Mesendoderm (in vitro differentiated cells): ENCODE results near the gene RBBP8.

Experiments used
- DNase-seq: peaks from one replicate; pipeline ENCODE4 v3.0.0; 2013
- H2AK5ac ChIP-seq: 2 replicates; pipeline ENCODE4 v1.6.1; 2013; ENCODE audit warnings: low read length, inconsistent platforms
- H2BK120ac ChIP-seq: 2 replicates; pipeline ENCODE4 v1.6.1; 2013; ENCODE audit warnings: low read depth, mild to moderate bottlenecking, low read length, moderate library complexity, mixed read lengths
- H2BK15ac ChIP-seq: replicated peaks from 2 replicates; pipeline ENCODE4 v1.6.1; 2013; ENCODE audit warnings: low read depth, mild to moderate bottlenecking, moderate library complexity
- H2BK5ac ChIP-seq: 2 replicates; pipeline ENCODE4 v1.6.1; 2013; ENCODE audit warnings: low read length, inconsistent platforms
- H3K18ac ChIP-seq: 2 replicates; pipeline ENCODE4 v1.6.1; 2013; ENCODE audit warnings: mild to moderate bottlenecking, low read length, mixed read lengths
- H3K23ac ChIP-seq: one replicate; pipeline ENCODE4 v1.6.1; 2013; ENCODE audit warnings: low read length
- H3K27ac ChIP-seq: 2 replicates; pipeline ENCODE4 v1.5.1; 2013; ENCODE audit warnings: low read depth, mild to moderate bottlenecking, inconsistent platforms, low read length, moderate library complexity
- H3K27me3 ChIP-seq: 2 replicates; pipeline ENCODE4 v1.6.1; 2013; ENCODE audit warnings: low read length, control low read depth, mild to moderate bottlenecking, inconsistent platforms; ENCODE audit not compliant: insufficient read depth, poor library complexity
- H3K36me3 ChIP-seq: 2 replicates; pipeline ENCODE4 v1.6.1; 2013; ENCODE audit warnings: low read length, inconsistent platforms; ENCODE audit not compliant: control insufficient read depth, insufficient read depth
- H3K4ac ChIP-seq: one replicate; pipeline ENCODE4 v1.6.1; 2013; ENCODE audit warnings: low read depth, mild to moderate bottlenecking, low read length, moderate library complexity
- H3K4me1 ChIP-seq: 2 replicates; pipeline ENCODE4 v1.6.1; 2013; ENCODE audit warnings: low read depth, low read length, inconsistent platforms; ENCODE audit not compliant: control insufficient read depth
- H3K4me2 ChIP-seq: 2 replicates; pipeline ENCODE4 v1.6.1; 2013; ENCODE audit warnings: low read length
- H3K4me3 ChIP-seq: 2 replicates; pipeline ENCODE4 v1.5.1; 2013; ENCODE audit warnings: mild to moderate bottlenecking, low read length
- H3K56ac ChIP-seq: one replicate; pipeline ENCODE4 v1.6.1; 2013; ENCODE audit warnings: low read length
- H3K79me1 ChIP-seq: 2 replicates; pipeline ENCODE4 v1.6.1; 2013; ENCODE audit warnings: low read length, inconsistent platforms
- H3K79me2 ChIP-seq: 2 replicates; pipeline ENCODE4 v1.6.1; 2013; ENCODE audit warnings: mild to moderate bottlenecking, low read length; ENCODE audit not compliant: control insufficient read depth, insufficient read depth
- H3K9ac ChIP-seq: 2 replicates; pipeline ENCODE4 v1.6.1; 2013; ENCODE audit warnings: low read length, inconsistent platforms
- H4K5ac ChIP-seq: one replicate; pipeline ENCODE4 v1.6.1; 2013; ENCODE audit warnings: low read length
- H4K8ac ChIP-seq: one replicate; pipeline ENCODE4 v1.6.1; 2013; ENCODE audit warnings: low read depth, mild to moderate bottlenecking, control low read depth, low read length, moderate library complexity
- WGBS: extraction: QIAGEN DNeasy Blood & Tissue Kit; methylation state at CpG from one replicate; pipeline ENCODE4 v1.1.7; 2013; ENCODE audit warnings: low lambda C conversion rate, missing lambda C conversion rate; ENCODE audit not compliant: insufficient coverage; ENCODE audit errors: extremely low coverage; 5-methylcytosine and 5-hydroxymethylcytosine counted together

The RBBP8 gene

DNA sequence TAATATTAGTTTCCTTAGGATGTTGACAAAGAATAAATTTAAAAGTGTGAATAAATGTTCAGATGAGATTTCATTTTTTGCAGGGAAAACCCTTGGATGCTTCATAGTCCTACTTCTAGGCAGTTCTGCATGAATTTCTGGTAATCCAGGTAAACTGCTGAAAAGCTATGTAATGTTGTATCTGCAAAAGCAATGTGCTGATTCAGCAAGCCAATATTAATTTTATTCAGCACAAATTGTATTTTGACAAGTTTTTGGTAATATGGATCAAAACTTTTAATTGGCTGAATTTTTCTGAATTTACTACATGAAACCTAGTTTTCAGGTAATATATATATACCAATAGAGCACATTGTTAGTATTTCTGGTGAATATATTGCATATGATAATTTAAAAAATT, 17.8 kb upstream of the RBBP8 start:
- no peak for DNase-seq
- Histone ChIP-seq H2BK5ac (no peak overlapping the region), H3K4me3 (no peak overlapping the region), H3K4me2 (no peak overlapping the region), H3K27me3 (no peaks in the 10 kb centered on the region), H4K8ac (no peak overlapping the region), H3K9ac (no peak overlapping the region), H3K23ac (no peak overlapping the region), H3K4ac (no peak overlapping the region), H2BK120ac (no peak overlapping the region), H3K79me1 (no peaks in the 10 kb centered on the region), H3K27ac (no peak overlapping the region), H3K56ac (no peak overlapping the region), H4K5ac (no peak overlapping the region), H2AK5ac (no peak overlapping the region), H3K79me2 (no peaks in the 10 kb centered on the region), H3K36me3 (no peaks in the 10 kb centered on the region), H2BK15ac (no peak overlapping the region), H3K4me1 (peaks cover 3% of the 10 kb centered on the region), H3K18ac (no peak overlapping the region)

DNA sequence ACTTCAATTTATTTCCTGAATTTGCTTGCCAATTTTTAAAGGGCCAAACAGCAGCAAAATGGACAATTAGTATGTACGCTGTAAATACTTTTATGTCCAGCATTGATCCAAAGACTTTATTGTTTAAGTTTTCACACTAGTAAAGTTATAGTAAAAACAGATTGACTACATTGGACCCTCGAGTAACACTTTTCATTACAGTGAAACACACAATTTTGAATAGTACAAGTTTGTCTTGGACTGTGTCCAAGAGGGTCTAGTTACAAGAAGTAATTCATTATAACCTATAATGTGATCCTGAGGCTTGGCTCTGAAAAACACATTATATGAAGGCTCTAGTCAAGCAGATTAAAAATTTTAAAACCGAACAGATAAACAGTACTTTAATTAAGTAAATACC, 11.4 kb upstream of the RBBP8 start:
- H3K79me2 ChIP-seq, result no peaks in the 10 kb centered on the region
- no peak overlapping the region for H3K27ac ChIP-seq
- WGBS, result no CpG with 5 or more reads among the region's 3 CpGs
- H4K5ac ChIP-seq, result no peak overlapping the region
- H3K56ac ChIP-seq, result no peak overlapping the region
- H2BK120ac ChIP-seq, result no peak overlapping the region
- H3K4ac ChIP-seq, result no peak overlapping the region
- H3K36me3 ChIP-seq, result no peaks in the 10 kb centered on the region
- no peak overlapping the region for H2BK5ac ChIP-seq
- H3K79me1 ChIP-seq, result no peaks in the 10 kb centered on the region
- no peak overlapping the region for H2AK5ac ChIP-seq
- no peak overlapping the region for H2BK15ac ChIP-seq
- no peak overlapping the region for H3K4me3 ChIP-seq
- H3K23ac ChIP-seq, result no peak overlapping the region
- H3K27me3 ChIP-seq, result no peaks in the 10 kb centered on the region
- no peak overlapping the region for H3K9ac ChIP-seq
- no peak overlapping the region for H4K8ac ChIP-seq
- H3K18ac ChIP-seq, result no peak overlapping the region
- H3K4me2 ChIP-seq, result no peak overlapping the region
- no peak for DNase-seq
- H3K4me1 ChIP-seq, result no peaks in the 10 kb centered on the region

DNA sequence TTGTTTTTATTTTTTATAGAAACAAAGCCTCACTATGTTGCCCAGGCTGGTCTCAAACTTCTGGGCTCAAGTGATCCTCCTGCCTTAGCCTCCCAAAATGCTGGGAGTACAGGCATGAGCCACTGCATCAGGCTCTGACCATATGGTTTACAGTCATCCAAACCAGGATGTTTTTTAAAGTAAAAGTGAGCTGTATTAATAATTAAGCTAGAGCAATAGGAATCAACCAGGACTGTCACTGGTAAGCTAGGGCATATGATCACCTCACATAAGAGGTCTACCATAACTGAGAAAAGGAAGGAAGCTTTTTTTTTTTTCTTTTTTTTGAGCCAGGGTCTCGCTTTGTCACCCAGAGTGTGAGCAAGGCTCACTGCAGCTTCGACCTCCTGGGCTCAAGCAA, 8.5 kb upstream of the RBBP8 start:
- no peak overlapping the region for H3K56ac ChIP-seq
- no peak overlapping the region for H3K18ac ChIP-seq
- DNase-seq, result no peak
- no peak overlapping the region for H2AK5ac ChIP-seq
- no peaks in the 10 kb centered on the region for H3K36me3 ChIP-seq
- H3K4me2 ChIP-seq, result no peak overlapping the region
- no peak overlapping the region for H3K27ac ChIP-seq
- H3K27me3 ChIP-seq, result no peaks in the 10 kb centered on the region
- H3K4me3 ChIP-seq, result no peak overlapping the region
- H2BK120ac ChIP-seq, result no peak overlapping the region
- H4K8ac ChIP-seq, result no peak overlapping the region
- H3K79me1 ChIP-seq, result no peaks in the 10 kb centered on the region
- no peak overlapping the region for H2BK15ac ChIP-seq
- H3K9ac ChIP-seq, result no peak overlapping the region
- no peaks in the 10 kb centered on the region for H3K4me1 ChIP-seq
- no peak overlapping the region for H3K23ac ChIP-seq
- H4K5ac ChIP-seq, result no peak overlapping the region
- WGBS, result no CpG with 5 or more reads among the region's 2 CpGs
- H3K4ac ChIP-seq, result no peak overlapping the region
- H2BK5ac ChIP-seq, result no peak overlapping the region
- no peaks in the 10 kb centered on the region for H3K79me2 ChIP-seq

DNA sequence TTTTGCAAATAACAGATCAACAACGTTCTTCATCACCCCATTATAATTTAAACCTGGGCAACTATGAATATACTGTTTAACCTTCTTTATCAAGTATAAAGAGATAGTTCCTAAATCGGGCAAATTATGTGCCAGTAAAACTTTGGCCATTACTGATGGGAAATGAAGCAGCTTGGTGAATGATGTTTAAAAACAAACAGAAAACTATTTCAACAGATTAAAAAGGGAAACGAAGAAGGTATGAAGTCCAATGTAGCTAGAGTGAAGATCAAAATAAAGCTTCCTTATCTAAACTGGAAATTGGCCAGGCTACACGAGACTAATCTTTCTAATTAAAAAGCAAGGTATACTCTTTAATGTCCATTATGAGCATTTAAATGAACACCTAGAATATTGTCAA, 6.7 kb upstream of the RBBP8 start:
- Histone ChIP-seq H2AK5ac (no peak overlapping the region), H2BK5ac (no peak overlapping the region), H4K8ac (no peak overlapping the region), H3K36me3 (no peaks in the 10 kb centered on the region), H3K79me1 (no peaks in the 10 kb centered on the region), H2BK120ac (no peak overlapping the region), H3K18ac (no peak overlapping the region), H3K27me3 (no peaks in the 10 kb centered on the region), H3K27ac (no peak overlapping the region), H3K56ac (no peak overlapping the region), H3K4ac (no peak overlapping the region), H3K4me3 (no peak overlapping the region), H3K9ac (no peak overlapping the region), H2BK15ac (no peak overlapping the region), H3K4me2 (no peak overlapping the region), H3K23ac (no peak overlapping the region), H4K5ac (no peak overlapping the region), H3K79me2 (no peaks in the 10 kb centered on the region), H3K4me1 (no peaks in the 10 kb centered on the region)
- WGBS, result no CpG with 5 or more reads among the region's 4 CpGs
- no peak for DNase-seq

DNA sequence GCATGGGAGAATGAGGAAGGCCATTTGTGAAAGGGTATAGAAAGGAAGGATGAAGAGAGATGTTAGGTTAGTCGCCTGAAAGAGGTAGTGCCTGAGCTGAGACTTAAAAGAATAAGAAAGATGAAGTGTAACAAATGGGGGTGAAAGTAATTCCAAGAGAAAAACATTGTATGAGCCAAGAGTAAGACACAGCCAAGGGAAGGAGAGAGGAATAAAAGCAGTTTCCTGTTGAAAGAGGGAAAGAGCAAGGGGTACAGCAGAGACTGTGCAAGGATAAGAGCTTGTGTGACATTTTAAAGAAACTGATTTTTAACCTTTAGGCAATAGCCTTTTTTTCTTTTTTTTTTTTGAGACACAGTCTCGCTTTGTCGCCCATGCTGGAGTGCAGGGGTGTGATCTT, 4.8 kb upstream of the RBBP8 start:
- Histone ChIP-seq H3K27ac (no peak overlapping the region), H3K56ac (no peak overlapping the region), H3K4me2 (no peak overlapping the region), H3K36me3 (no peaks in the 10 kb centered on the region), H3K4me1 (no peaks in the 10 kb centered on the region), H3K18ac (no peak overlapping the region), H4K8ac (no peak overlapping the region), H3K4ac (no peak overlapping the region), H3K4me3 (no peak overlapping the region), H4K5ac (no peak overlapping the region), H2BK5ac (no peak overlapping the region), H2AK5ac (no peak overlapping the region), H3K27me3 (no peaks in the 10 kb centered on the region), H2BK120ac (no peak overlapping the region), H3K79me1 (no peaks in the 10 kb centered on the region), H3K23ac (no peak overlapping the region), H2BK15ac (no peak overlapping the region), H3K9ac (no peak overlapping the region), H3K79me2 (no peaks in the 10 kb centered on the region)
- no peak for DNase-seq
- WGBS, result 100% methylated on average over 1 of the region's 3 CpGs

DNA sequence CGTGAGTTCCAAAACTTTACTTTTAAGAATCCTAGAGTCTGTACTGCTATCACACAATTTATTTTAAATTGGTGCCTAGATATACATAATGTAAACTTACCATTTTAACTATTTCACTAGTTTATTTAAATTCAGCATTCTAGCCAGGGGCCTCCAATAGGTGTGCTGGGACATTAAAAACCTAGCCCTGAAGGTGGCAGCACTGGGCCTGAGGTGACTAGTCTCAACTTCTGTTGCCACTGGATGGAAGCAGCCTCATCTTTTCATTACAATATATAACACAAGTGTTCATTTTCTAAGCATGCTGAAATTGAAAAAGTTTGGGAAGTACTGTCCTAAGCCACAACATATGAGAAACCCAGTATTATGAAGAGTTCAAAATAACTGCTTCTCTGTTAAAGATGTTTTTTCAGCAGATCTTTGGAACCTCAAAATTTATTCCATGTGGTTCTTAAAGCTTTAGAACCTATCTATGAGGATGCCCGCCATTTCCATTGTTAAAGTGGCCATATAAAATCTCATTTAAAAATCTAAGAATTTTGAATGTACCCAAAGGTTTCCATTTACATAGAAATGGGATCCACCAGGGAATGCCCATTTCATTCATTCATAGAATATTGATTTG, 2.9 kb upstream of the RBBP8 start:
- Histone ChIP-seq H2BK120ac (no peak overlapping the region), H3K56ac (no peak overlapping the region), H3K23ac (no peak overlapping the region), H3K4ac (no peak overlapping the region), H3K27me3 (no peaks in the 10 kb centered on the region), H3K4me2 (no peak overlapping the region), H3K4me1 (no peaks in the 10 kb centered on the region), H4K8ac (no peak overlapping the region), H2BK5ac (no peak overlapping the region), H2AK5ac (no peak overlapping the region), H3K36me3 (no peaks in the 10 kb centered on the region), H3K4me3 (no peak overlapping the region), H3K9ac (no peak overlapping the region), H2BK15ac (no peak overlapping the region), H3K27ac (no peak overlapping the region), H3K79me2 (peaks cover 6% of the 10 kb centered on the region), H3K18ac (no peak overlapping the region), H4K5ac (no peak overlapping the region), H3K79me1 (peaks cover 2% of the 10 kb centered on the region)
- no CpG with 5 or more reads among the region's 2 CpGs for WGBS
- peak; percentile 75 for DNase-seq
